Caco-2 (cell line): ENCODE data around the gene KIAA1958. TPM values are rescaled to one million over a fixed set of nuclear protein-coding genes. Genes with fewer than 3 reads are reported as not detected.

ENCODE experiments used
- BruUV-seq: library from RNA; stranded (reverse); fragments of 400-500 nt; replicated peaks from 2 replicates; lab custom pipeline; 2021; lab: Mats Ljungman, UMichigan
- CTCF ChIA-PET: fragments of 300-600 bp; sonication (Branson Sonifier 250); formaldehyde crosslinking; loops from one replicate; lab custom pipeline; 2022; ENCODE audit warnings: antibody characterized with exemption; lab: Charles Lee
- POLR2A ChIA-PET: fragments of 300-600 bp; sonication (Branson Sonifier 250); formaldehyde crosslinking; loops from one replicate; lab custom pipeline; 2022; ENCODE audit warnings: antibody characterized with exemption; lab: Charles Lee
- DNase-seq, 2 experiments: peaks; one replicate each; pipeline versions ENCODE4 v3.0.0 to v3.0.0-alpha.2; 2020 to 2022
- H3K27me3 ChIP-seq: replicated peaks from 2 replicates; pipeline ENCODE4 v1.6.0; 2011; ENCODE audit warnings: low read length; ENCODE audit not compliant: control insufficient read depth, insufficient read depth
- H3K36me3 ChIP-seq: 2 replicates; pipeline ENCODE4 v1.5.1; 2011; ENCODE audit warnings: low read length; ENCODE audit not compliant: control insufficient read depth, insufficient read depth
- H3K4me1 ChIP-seq: fragments of 250-450 bp; sonication (Bioruptor Pico); 2 replicates; pipeline ENCODE4 v1.5.1; 2020; ENCODE audit warnings: mild to moderate bottlenecking
- H3K4me3 ChIP-seq: 2 replicates; pipeline ENCODE4 v1.5.1; 2011; ENCODE audit warnings: low read depth, mild to moderate bottlenecking, control low read depth, low read length
- H3K9me3 ChIP-seq: fragments of 250-450 bp; sonication (Bioruptor Pico); 2 replicates; pipeline ENCODE4 v1.5.1; 2020; ENCODE audit warnings: mild to moderate bottlenecking, moderate library complexity
- H3K27ac Mint-ChIP-seq: one replicate; pipeline ENCODE4 v1.8.0; 2022; ENCODE audit warnings: mixed read lengths; ENCODE audit not compliant: unreplicated experiment
- H3K27me3 Mint-ChIP-seq: one replicate; pipeline ENCODE4 v1.8.0; 2022; ENCODE audit warnings: mixed read lengths; ENCODE audit not compliant: insufficient read depth, unreplicated experiment
- H3K36me3 Mint-ChIP-seq: one replicate; pipeline ENCODE4 v1.8.0; 2022; ENCODE audit warnings: mild to moderate bottlenecking, mixed read lengths; ENCODE audit not compliant: insufficient read depth, unreplicated experiment
- H3K4me1 Mint-ChIP-seq: one replicate; pipeline ENCODE4 v1.8.0; 2022; ENCODE audit warnings: low read depth, mixed read lengths; ENCODE audit not compliant: unreplicated experiment
- H3K4me3 Mint-ChIP-seq: one replicate; pipeline ENCODE4 v1.8.0; 2022; ENCODE audit warnings: mild to moderate bottlenecking, moderate library complexity, mixed read lengths; ENCODE audit not compliant: unreplicated experiment
- H3K9me3 Mint-ChIP-seq: one replicate; pipeline ENCODE4 v1.8.0; 2022; ENCODE audit warnings: mixed read lengths; ENCODE audit not compliant: unreplicated experiment
- CTCF ChIP-seq, 2 experiments: fragments of 200-600 bp in 1 of 2; IDR thresholded peaks; 1 replicate in 1 of 2; 2 replicates in 1 of 2; pipeline versions ENCODE4 v1.5.1 to v1.8.0; 2011 to 2022; ENCODE audit warnings: antibody characterized with exemption in 1 of 2, control low read depth in 1 of 2, inconsistent platforms in 1 of 2, low read depth in 1 of 2, low read length in 1 of 2, mild to moderate bottlenecking in 1 of 2, moderate library complexity in 1 of 2; ENCODE audit not compliant: insufficient read depth in 1 of 2, severe bottlenecking in 1 of 2, unreplicated experiment in 1 of 2
- intact Hi-C: fragments of 100-400 bp; cut with micrococcal nuclease; formaldehyde crosslinking; loops from one replicate; pipeline ENCODE4 v1.10.0; 2022; ENCODE audit not compliant: unreplicated experiment
- total RNA-seq: library from RNA; stranded (reverse); gene quantifications from 2 replicates; pipeline ENCODE4 v1.2.3, GENCODE V29; 2022

Gene KIAA1958
- total RNA-seq, 1 experiment from 2014 or later = 20.0 TPM

- BruUV-seq = no TSS peak
- ChIA-PET POLR2A (no interaction called here), CTCF (no interaction called here)
- Mint-ChIP-seq H3K9me3 (no peaks in the 10 kb centered on the region), H3K4me3 (no peak overlapping the region), H3K4me1 (peaks cover 27% of the 10 kb centered on the region), H3K27ac (no peak overlapping the region), H3K27me3 (no peaks in the 10 kb centered on the region), H3K36me3 (no peaks in the 10 kb centered on the region)
- no peak for DNase-seq
- no peak for TF ChIP-seq CTCF (IDR thresholded peaks at IDR 0.05; ENCODE audit: insufficient read depth in 1 of 2, low read depth in 1 of 2, low read length in 1 of 2, severe bottlenecking in 1 of 2, unreplicated experiment in 1 of 2)
- H3K4me1 ChIP-seq = peaks cover 25% of the 10 kb centered on the region
- no peaks in the 10 kb centered on the region for H3K36me3 ChIP-seq
- no peaks in the 10 kb centered on the region for H3K9me3 ChIP-seq
- intact Hi-C loops = no loop called here
- no peak overlapping the region for H3K4me3 ChIP-seq
- H3K27me3 ChIP-seq = no peaks in the 10 kb centered on the region
Measured at GRCh38 chr9:112552229-112553056, 65.8 kb downstream of the KIAA1958 start.

DNA sequence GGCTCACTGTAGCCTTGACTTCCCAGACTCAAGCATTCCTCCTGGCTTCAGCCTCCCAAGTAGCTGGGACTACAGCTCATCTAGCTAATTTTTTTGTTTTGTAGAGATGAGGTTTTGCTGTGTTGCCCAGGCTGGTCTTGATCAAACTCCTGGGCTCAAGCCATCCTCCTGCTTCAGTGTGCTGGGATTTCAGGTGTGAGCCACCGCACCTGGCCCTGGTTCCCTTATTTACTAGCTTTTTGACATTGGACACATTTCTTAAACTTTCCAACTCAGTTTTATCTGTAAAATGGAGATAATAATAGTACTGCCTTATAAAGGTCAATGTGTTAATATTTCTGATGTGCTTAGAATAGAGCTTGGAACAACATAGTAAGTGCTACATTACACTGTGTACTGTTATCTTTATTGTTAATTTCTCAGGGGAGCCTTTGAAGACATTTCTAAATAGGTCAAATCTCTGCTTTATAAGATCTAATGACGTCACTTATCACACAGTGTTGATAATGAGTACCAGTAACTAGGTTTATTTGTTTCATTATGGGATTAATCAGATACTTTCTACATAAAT lies 66.7 kb downstream of the KIAA1958 start:
- ChIA-PET CTCF (no interaction called here), POLR2A (no interaction called here)
- Mint-ChIP-seq H3K27me3 (no peaks in the 10 kb centered on the region), H3K27ac (no peak overlapping the region), H3K9me3 (no peaks in the 10 kb centered on the region), H3K36me3 (no peaks in the 10 kb centered on the region), H3K4me3 (no peak overlapping the region), H3K4me1 (peaks cover 25% of the 10 kb centered on the region)
- peaks cover 18% of the 10 kb centered on the region for H3K4me1 ChIP-seq
- no TSS peak for BruUV-seq
- no peaks in the 10 kb centered on the region for H3K9me3 ChIP-seq
- H3K27me3 ChIP-seq = no peaks in the 10 kb centered on the region
- no peak for TF ChIP-seq CTCF (IDR thresholded peaks at IDR 0.05; ENCODE audit: insufficient read depth in 1 of 2, low read depth in 1 of 2, low read length in 1 of 2, severe bottlenecking in 1 of 2, unreplicated experiment in 1 of 2)
- DNase-seq = no peak
- H3K36me3 ChIP-seq = no peaks in the 10 kb centered on the region
- intact Hi-C loops = no loop called here
- no peak overlapping the region for H3K4me3 ChIP-seq

- no TSS peak for BruUV-seq
- DNase-seq = no peak
- no peaks in the 10 kb centered on the region for H3K27me3 Mint-ChIP-seq
- no peaks in the 10 kb centered on the region for H3K9me3 Mint-ChIP-seq
- no peak overlapping the region for H3K27ac Mint-ChIP-seq
- Histone ChIP-seq H3K27me3 (no peaks in the 10 kb centered on the region), H3K36me3 (no peaks in the 10 kb centered on the region), H3K9me3 (no peaks in the 10 kb centered on the region), H3K4me3 (no peak overlapping the region), H3K4me1 (peaks cover 16% of the 10 kb centered on the region)
- ChIA-PET CTCF (no interaction called here), POLR2A (no interaction called here)
- H3K4me1 Mint-ChIP-seq = peaks cover 21% of the 10 kb centered on the region
- TF ChIP-seq CTCF (IDR thresholded peaks at IDR 0.05; ENCODE audit: insufficient read depth in 1 of 2, low read depth in 1 of 2, low read length in 1 of 2, severe bottlenecking in 1 of 2, unreplicated experiment in 1 of 2) = no peak
- no peaks in the 10 kb centered on the region for H3K36me3 Mint-ChIP-seq
- intact Hi-C loops = no loop called here
- no peak overlapping the region for H3K4me3 Mint-ChIP-seq
Measured at GRCh38 chr9:112554516-112554915, 67.9 kb downstream of the KIAA1958 start.
